GM12865 (cell line): ENCODE measurements around the gene TGM1.

Source experiments
- DNase-seq: peaks from one replicate; pipeline ENCODE4 v3.0.0; 2010; ENCODE audit warnings: low read depth
- H3K4me3 ChIP-seq: 2 replicates; pipeline ENCODE4 v1.5.1; 2011; ENCODE audit warnings: mild to moderate bottlenecking, low read depth, low read length, control low read depth
- CTCF ChIP-seq: IDR thresholded peaks from 2 replicates; pipeline ENCODE4 v1.5.1; 2011; ENCODE audit warnings: low read length, control low read depth, low read depth, inconsistent platforms; ENCODE audit not compliant: insufficient read depth; ENCODE audit errors: missing control alignments

Gene TGM1

GRCh38 chr14:24277071-24277470 lies 14.1 kb upstream of the TGM1 start:
- no peak overlapping the region for H3K4me3 ChIP-seq
- TF ChIP-seq CTCF = no peak
- no peak for DNase-seq

- DNase-seq = peak; percentile 86
- peak overlapping the region; percentile 21 for H3K4me3 ChIP-seq
Observed at GRCh38 chr14:24274101-24274543, 11.1 kb upstream of the TGM1 start.

GRCh38 chr14:24273422-24273998 lies 10.5 kb upstream of the TGM1 start:
- TF ChIP-seq CTCF = peak; percentile 8
- DNase-seq = peak; percentile 38
- H3K4me3 ChIP-seq = peak overlapping the region; percentile 21; the same call in 1 of the 2 replicates

More at GRCh38 chr14:24274101-24274543, 11.1 kb upstream of the TGM1 start:
- TF ChIP-seq CTCF = no peak

- TF ChIP-seq CTCF = no peak
- no peak for DNase-seq
- no peak overlapping the region; the same call in 1 of the 2 replicates for H3K4me3 ChIP-seq
Observed at GRCh38 chr14:24272467-24272866, 9.5 kb upstream of the TGM1 start.

- no peak for TF ChIP-seq CTCF
- DNase-seq = no peak
- peak overlapping the region; percentile 92 for H3K4me3 ChIP-seq
Observed at GRCh38 chr14:24271834-24272263, 8.9 kb upstream of the TGM1 start.

- TF ChIP-seq CTCF = peak; percentile 88
- peak; percentile 98 for DNase-seq
- H3K4me3 ChIP-seq = peak within 1 kb of the TSS; percentile 92
Observed at GRCh38 chr14:24271134-24271833, 8.3 kb upstream of the TGM1 start, which contains the start of gene RABGGTA. TSS of gene RABGGTA (minus strand) at chr14:24271597. CDS start at chr14:24271115, 482 bp downstream.
